Endothelial cell of umbilical vein (primary cell): ENCODE measurements around the gene DMAC1.

ENCODE experiments used
- CTCF ChIP-seq, 2 donors: IDR thresholded peaks; 1 replicate in 1 of 2; 2 replicates in 1 of 2; pipeline ENCODE4 v1.5.1; 2011; ENCODE audit warnings: low read length in 2 of 2, mild to moderate bottlenecking in 2 of 2, moderate library complexity in 2 of 2, control low read depth in 1 of 2, inconsistent platforms in 1 of 2, low read depth in 1 of 2; ENCODE audit not compliant: insufficient read depth in 1 of 2; ENCODE audit errors: extremely low read depth in 1 of 2
- EZH2 ChIP-seq: IDR thresholded peaks from 2 replicates; pipeline ENCODE4 v1.6.1; 2012; ENCODE audit warnings: borderline replicate concordance, low read depth, mild to moderate bottlenecking, moderate library complexity, low read length, inconsistent platforms; ENCODE audit not compliant: severe bottlenecking
- GATA2 ChIP-seq: IDR thresholded peaks from 2 replicates; pipeline ENCODE4 v1.7.0; 2011; ENCODE audit warnings: low read depth, mild to moderate bottlenecking, moderate library complexity, mixed read lengths, low read length; ENCODE audit not compliant: insufficient read length, insufficient read depth
- JUN ChIP-seq: IDR thresholded peaks from 2 replicates; pipeline ENCODE4 v1.6.1; 2011; ENCODE audit warnings: borderline replicate concordance, low read depth; ENCODE audit not compliant: insufficient read length, insufficient read depth
- MYC ChIP-seq: IDR thresholded peaks from one replicate; pipeline ENCODE4 v1.6.1; 2011; ENCODE audit warnings: mild to moderate bottlenecking, low read depth, low read length
- POLR2A ChIP-seq: IDR thresholded peaks from 2 replicates; pipeline ENCODE4 v1.6.1; 2012; ENCODE audit warnings: low read depth, mild to moderate bottlenecking, control low read depth, low read length
- POLR2AphosphoS5 ChIP-seq: IDR thresholded peaks from 2 replicates; pipeline ENCODE4 v1.6.1; 2012; ENCODE audit warnings: low read depth, mild to moderate bottlenecking, control low read depth, low read length, moderate library complexity; ENCODE audit not compliant: insufficient read depth
- TF ChIP-seq, protein P1 (sequence below): IDR thresholded peaks from 2 replicates; pipeline ENCODE4 v1.6.1; 2011; ENCODE audit not compliant: insufficient read depth, insufficient read length

DNA sequence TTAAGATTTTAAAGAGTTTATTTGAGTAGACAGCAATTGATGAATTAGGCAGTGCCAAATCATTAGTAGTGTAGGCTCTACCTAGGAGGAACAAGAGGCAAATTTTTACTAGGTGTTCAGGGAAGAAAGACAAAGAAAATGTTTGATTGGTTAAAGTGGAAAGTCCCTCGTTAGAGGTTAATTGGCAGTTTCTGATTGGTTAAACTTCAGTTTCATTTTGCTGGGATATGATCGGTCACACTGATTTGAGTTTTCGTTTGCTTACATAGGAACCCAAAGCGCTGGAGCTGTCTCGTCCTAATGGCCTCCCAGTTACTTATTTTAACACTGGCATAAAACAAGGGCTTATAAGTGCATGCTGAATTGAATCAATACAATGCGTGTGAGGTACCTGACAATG is 15.1 kb downstream of the DMAC1 start:
- TF ChIP-seq POLR2A, result no peak
- no peak for TF ChIP-seq JUN
- TF ChIP-seq CTCF (IDR thresholded peaks at IDR 0.05; ENCODE audit: extremely low read depth in 1 of 2, insufficient read depth in 1 of 2, low read depth in 1 of 2, low read length in 2 of 2), result no peak
- no peak for TF ChIP-seq POLR2AphosphoS5
- TF ChIP-seq, protein P1, sequence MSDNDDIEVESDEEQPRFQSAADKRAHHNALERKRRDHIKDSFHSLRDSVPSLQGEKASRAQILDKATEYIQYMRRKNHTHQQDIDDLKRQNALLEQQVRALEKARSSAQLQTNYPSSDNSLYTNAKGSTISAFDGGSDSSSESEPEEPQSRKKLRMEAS, result no peak
- no peak for TF ChIP-seq EZH2
- TF ChIP-seq MYC, result no peak
- TF ChIP-seq GATA2, result no peak
